HTR-8/SVneo (cell line): ENCODE results near the gene FIP1L1.
"Not testable (repeated sequence)": the region's sequence is repeated elsewhere in the genome, so short reads cannot be mapped to it uniquely, and the experiment has no call there.

Experiments
- DNase-seq: peaks from one replicate; pipeline ENCODE4 v3.0.0; 2011; ENCODE audit warnings: low spot score, mixed read lengths; ENCODE audit not compliant: insufficient read length
- FAIRE-seq: peaks from 2 replicates; lab custom pipeline; 2011; peaks lifted over from hg19 to GRCh38; lab: Jason Lieb, UNC

Gene FIP1L1

GRCh38 chr4:53377319-53378170 is at the start of gene FIP1L1:
TSS of gene FIP1L1 (plus strand) at chr4:53377641. CDS start at chr4:53377839, 198 bp downstream.
- DNase-seq (peak; percentile 83), FAIRE-seq (peak; percentile 46)

- not testable (repeated sequence) for FAIRE-seq, DNase-seq
These were observed 42.5 kb upstream of the FIP1L1 start for GRCh38 chr4:53334916-53335315.

GRCh38 chr4:53340145-53340544 is 37.3 kb upstream of the FIP1L1 start:
- DNase-seq, FAIRE-seq: not testable (repeated sequence)

- DNase-seq, FAIRE-seq: not testable (repeated sequence)
These were observed 31.0 kb upstream of the FIP1L1 start for GRCh38 chr4:53346392-53346791.

GRCh38 chr4:53346920-53347852 is 30.3 kb upstream of the FIP1L1 start:
- DNase-seq (peak; percentile 11), FAIRE-seq (no peak)

- DNase-seq, result no peak
- FAIRE-seq, result no peak
These were observed 29.4 kb upstream of the FIP1L1 start for GRCh38 chr4:53348046-53348445.

GRCh38 chr4:53349091-53349491 is 28.4 kb upstream of the FIP1L1 start:
- FAIRE-seq (no peak), DNase-seq (no peak)

- DNase-seq (no peak), FAIRE-seq (no peak)
These were observed 23.3 kb upstream of the FIP1L1 start for GRCh38 chr4:53354012-53354722.

- no peak for FAIRE-seq
- no peak for DNase-seq
These were observed 21.4 kb upstream of the FIP1L1 start for GRCh38 chr4:53355930-53356521.

- no peak for FAIRE-seq
- DNase-seq, result no peak
These were observed 16.0 kb upstream of the FIP1L1 start for GRCh38 chr4:53361451-53361850.

GRCh38 chr4:53362093-53362492 is 15.3 kb upstream of the FIP1L1 start:
- DNase-seq (no peak), FAIRE-seq (no peak)

- no peak for FAIRE-seq
These were observed 12.8 kb upstream of the FIP1L1 start for GRCh38 chr4:53364624-53365023.

GRCh38 chr4:53365121-53365485 is 12.3 kb upstream of the FIP1L1 start:
- no peak for FAIRE-seq
- DNase-seq, result no peak

More at GRCh38 chr4:53364624-53365023, 12.8 kb upstream of the FIP1L1 start:
- no peak for DNase-seq

GRCh38 chr4:53365486-53366300 is 11.7 kb upstream of the FIP1L1 start, which contains the start of gene SCFD2:
TSS of gene SCFD2 (minus strand) at chr4:53366061.
- FAIRE-seq (no peak), DNase-seq (peak; percentile 91)

- FAIRE-seq, result no peak
- no peak for DNase-seq
These were observed 11.1 kb upstream of the FIP1L1 start for GRCh38 chr4:53366301-53366716.

- no peak for FAIRE-seq
These were observed 9.7 kb upstream of the FIP1L1 start for GRCh38 chr4:53367721-53368120.

GRCh38 chr4:53371049-53371448 is 6.4 kb upstream of the FIP1L1 start:
- FAIRE-seq, result no peak
- no peak for DNase-seq

More at GRCh38 chr4:53367721-53368120, 9.7 kb upstream of the FIP1L1 start:
- no peak for DNase-seq

- DNase-seq (no peak), FAIRE-seq (no peak)
These were observed 5.5 kb upstream of the FIP1L1 start for GRCh38 chr4:53371843-53372521.
